H9 (cell line): ENCODE results near the gene SPRED3. TPM values are rescaled to one million over a fixed set of nuclear protein-coding genes. Genes with fewer than 3 reads are reported as not detected.

ENCODE experiments used
- DNase-seq: peaks from one replicate; pipeline ENCODE4 v3.0.0-alpha.2; 2017
- H2AFZ ChIP-seq: one replicate; pipeline ENCODE4 v1.6.1; 2013; ENCODE audit warnings: mild to moderate bottlenecking, low read length, control low read depth, moderate library complexity
- H2AK5ac ChIP-seq: 2 replicates; pipeline ENCODE4 v1.6.1; 2013; ENCODE audit warnings: low read length, control low read depth, mixed read lengths; ENCODE audit not compliant: insufficient read length
- H2BK120ac ChIP-seq: one replicate; pipeline ENCODE4 v1.6.1; 2013; ENCODE audit warnings: low read depth, mild to moderate bottlenecking, low read length, control low read depth, inconsistent platforms; ENCODE audit not compliant: poor library complexity, severe bottlenecking
- H2BK12ac ChIP-seq: 2 replicates; pipeline ENCODE4 v1.6.1; 2013; ENCODE audit warnings: low read length, control low read depth, mixed read lengths, low read depth; ENCODE audit not compliant: insufficient read length
- H2BK15ac ChIP-seq: 2 replicates; pipeline ENCODE4 v1.6.1; 2013; ENCODE audit warnings: low read depth, low read length, control low read depth
- H2BK20ac ChIP-seq: one replicate; pipeline ENCODE4 v1.6.1; 2013; ENCODE audit warnings: low read depth, mild to moderate bottlenecking, low read length, control low read depth, inconsistent platforms; ENCODE audit not compliant: poor library complexity, severe bottlenecking
- H2BK5ac ChIP-seq: 2 replicates; pipeline ENCODE4 v1.6.1; 2013; ENCODE audit warnings: low read length, control low read depth, mixed read lengths; ENCODE audit not compliant: insufficient read length
- H3K14ac ChIP-seq: 2 replicates; pipeline ENCODE4 v1.6.1; 2013; ENCODE audit warnings: low read length, control low read depth; ENCODE audit not compliant: insufficient read depth
- H3K18ac ChIP-seq: 2 replicates; pipeline ENCODE4 v1.6.1; 2013; ENCODE audit warnings: low read depth, mild to moderate bottlenecking, mixed read lengths, low read length, control low read depth; ENCODE audit not compliant: insufficient read length
- H3K23ac ChIP-seq: 2 replicates; pipeline ENCODE4 v1.6.1; 2013; ENCODE audit warnings: low read length, control low read depth, mixed read lengths, low read depth; ENCODE audit not compliant: insufficient read length
- H3K23me2 ChIP-seq: 2 replicates; pipeline ENCODE4 v1.6.1; 2013; ENCODE audit warnings: low read depth, mild to moderate bottlenecking, mixed read lengths, low read length, control low read depth; ENCODE audit not compliant: insufficient read length, poor library complexity, severe bottlenecking
- H3K27ac ChIP-seq: 2 replicates; pipeline ENCODE4 v1.5.1; 2013; ENCODE audit warnings: low read length, control low read depth, mixed read lengths, low read depth; ENCODE audit not compliant: insufficient read length
- H3K27me3 ChIP-seq: 2 replicates; pipeline ENCODE4 v1.6.1; 2013; ENCODE audit warnings: low read length, control low read depth, inconsistent platforms; ENCODE audit not compliant: insufficient read depth
- H3K4ac ChIP-seq: 2 replicates; pipeline ENCODE4 v1.6.1; 2013; ENCODE audit warnings: low read depth, mild to moderate bottlenecking, control low read depth, inconsistent platforms, low read length, moderate library complexity
- H3K4me1 ChIP-seq: 2 replicates; pipeline ENCODE4 v1.6.1; 2013; ENCODE audit warnings: low read length, control low read depth, inconsistent platforms; ENCODE audit not compliant: insufficient read depth
- H3K4me2 ChIP-seq: 2 replicates; pipeline ENCODE4 v1.6.1; 2013; ENCODE audit warnings: low read length, control low read depth, mixed read lengths; ENCODE audit not compliant: insufficient read length, insufficient read depth
- H3K56ac ChIP-seq: 2 replicates; pipeline ENCODE4 v1.6.1; 2013; ENCODE audit warnings: low read depth, mild to moderate bottlenecking, mixed read lengths, low read length, control low read depth; ENCODE audit not compliant: insufficient read length
- H3K79me1 ChIP-seq: 2 replicates; pipeline ENCODE4 v1.6.1; 2013; ENCODE audit warnings: low read depth, mild to moderate bottlenecking, moderate library complexity, low read length, control low read depth, inconsistent platforms; ENCODE audit not compliant: insufficient read depth, poor library complexity, severe bottlenecking
- H3K79me2 ChIP-seq: 2 replicates; pipeline ENCODE4 v1.6.1; 2013; ENCODE audit warnings: low read length, control low read depth, inconsistent platforms; ENCODE audit not compliant: insufficient read depth
- H3K9ac ChIP-seq: 2 replicates; pipeline ENCODE4 v1.6.1; 2013; ENCODE audit warnings: low read length, control low read depth, mixed read lengths; ENCODE audit not compliant: insufficient read length; ENCODE audit errors: extremely low read depth
- H3K9me3 ChIP-seq: one replicate; pipeline ENCODE4 v1.6.1; 2013; ENCODE audit warnings: low read depth, low read length, inconsistent platforms; ENCODE audit not compliant: control insufficient read depth
- H3T11ph ChIP-seq: one replicate; pipeline ENCODE4 v1.6.1; 2013; ENCODE audit warnings: mild to moderate bottlenecking, low read length, control low read depth, inconsistent platforms
- H4K20me1 ChIP-seq: one replicate; pipeline ENCODE4 v1.6.1; 2013; ENCODE audit not compliant: control insufficient read depth, insufficient read length, insufficient read depth
- H4K5ac ChIP-seq: 2 replicates; pipeline ENCODE4 v1.6.1; 2013; ENCODE audit warnings: low read depth, mild to moderate bottlenecking, mixed read lengths, low read length, control low read depth; ENCODE audit not compliant: insufficient read length
- H4K8ac ChIP-seq: replicated peaks from 2 replicates; pipeline ENCODE4 v1.6.1; 2013; ENCODE audit warnings: low read length, control low read depth, mixed read lengths, low read depth; ENCODE audit not compliant: insufficient read length
- H4K91ac ChIP-seq: 2 replicates; pipeline ENCODE4 v1.6.1; 2013; ENCODE audit warnings: low read depth, mild to moderate bottlenecking, moderate library complexity, mixed read lengths, low read length, control low read depth; ENCODE audit not compliant: insufficient read length
- H3K27ac Mint-ChIP-seq, 3 experiments: 2 replicates in 2 of 3; 3 replicates in 1 of 3; pipeline ENCODE4 v1.8.0; 2020 to 2021; ENCODE audit warnings: mixed read lengths in 3 of 3, mild to moderate bottlenecking in 1 of 3, moderate library complexity in 1 of 3
- H3K27me3 Mint-ChIP-seq: 2 replicates; pipeline ENCODE4 v1.8.0; 2021; ENCODE audit warnings: low read depth, mild to moderate bottlenecking, moderate library complexity, mixed read lengths
- H3K36me3 Mint-ChIP-seq, 3 experiments: 2 replicates in 2 of 3; 3 replicates in 1 of 3; pipeline ENCODE4 v1.8.0; 2020 to 2021; ENCODE audit warnings: low read depth in 3 of 3, mixed read lengths in 3 of 3; ENCODE audit not compliant: insufficient read depth in 1 of 3
- H3K4me1 Mint-ChIP-seq, 2 experiments: 2 replicates each; pipeline ENCODE4 v1.8.0; 2020; ENCODE audit warnings: mixed read lengths in 2 of 2
- H3K4me3 Mint-ChIP-seq, 2 experiments: 2 replicates in 1 of 2; 3 replicates in 1 of 2; pipeline ENCODE4 v1.8.0; 2020 to 2021; ENCODE audit warnings: mild to moderate bottlenecking in 2 of 2, mixed read lengths in 2 of 2, moderate library complexity in 1 of 2
- H3K9me3 Mint-ChIP-seq, 2 experiments: 2 replicates in 1 of 2; 3 replicates in 1 of 2; pipeline ENCODE4 v1.8.0; 2020; ENCODE audit warnings: mild to moderate bottlenecking in 2 of 2, mixed read lengths in 2 of 2, moderate library complexity in 1 of 2
- WGBS: extraction: QIAGEN DNeasy Blood & Tissue Kit; methylation state at CpG from one replicate; pipeline ENCODE4 v1.1.7; 2013; ENCODE audit warnings: missing lambda C conversion rate, low lambda C conversion rate, mixed read lengths; ENCODE audit not compliant: insufficient read length; ENCODE audit errors: extremely low coverage; 5-methylcytosine and 5-hydroxymethylcytosine counted together
- total RNA-seq: library from RNA; stranded (reverse); gene quantifications from 2 replicates; pipeline ENCODE4 v1.2.1, GENCODE V29; 2021
- TF ChIP-seq, protein P1 (sequence below): fragments of 200-600 bp; sonication (generic); conservative IDR thresholded peaks from 3 replicates; pipeline ENCODE4 v1.8.0; 2021; ENCODE audit warnings: antibody characterized with exemption, mild to moderate bottlenecking

The SPRED3 gene
- total RNA-seq, 1 experiment from 2014 or later: 16.4 TPM

DNA sequence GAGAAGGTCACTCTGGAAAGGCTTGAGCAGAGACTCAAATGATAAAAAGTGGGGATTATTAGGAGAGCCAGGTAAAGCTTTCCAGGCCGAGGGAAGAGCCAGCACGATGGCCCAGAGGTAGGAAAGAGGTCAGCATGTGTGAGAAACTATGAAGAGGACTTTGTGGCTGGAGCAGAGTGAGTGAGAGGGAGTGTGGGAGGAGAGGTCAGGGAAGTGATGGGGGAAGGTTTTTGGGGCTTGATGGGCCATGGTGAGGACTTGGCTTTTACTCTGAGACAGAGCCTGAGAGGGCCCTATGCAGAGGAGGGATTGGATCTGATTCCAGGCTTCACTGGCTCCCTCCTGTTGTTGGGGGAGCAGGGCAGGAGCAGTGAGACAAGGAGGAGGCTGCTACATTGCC lies 47.6 kb upstream of the SPRED3 start:
- Histone ChIP-seq H3K79me2 (no peaks in the 10 kb centered on the region), H4K8ac (no peak overlapping the region), H3K27me3 (no peaks in the 10 kb centered on the region), H2BK15ac (no peak overlapping the region), H2BK20ac (no peak overlapping the region), H4K20me1 (no peaks in the 10 kb centered on the region), H4K91ac (no peak overlapping the region), H3K23me2 (peaks cover 11% of the 10 kb centered on the region), H3K27ac (no peak overlapping the region), H3K23ac (no peak overlapping the region), H3K4me2 (no peak overlapping the region), H2BK5ac (no peak overlapping the region), H3K4ac (no peak overlapping the region), H2BK120ac (no peak overlapping the region), H3K56ac (no peak overlapping the region), H3K14ac (no peak overlapping the region), H3K9me3 (no peaks in the 10 kb centered on the region), H2AK5ac (no peak overlapping the region), H2AFZ (no peak overlapping the region), H4K5ac (no peak overlapping the region), H2BK12ac (no peak overlapping the region), H3K4me1 (peaks cover 3% of the 10 kb centered on the region; the same call in 1 of the 2 replicates), H3K18ac (no peak overlapping the region), H3K9ac (no peak overlapping the region), H3T11ph (no peak overlapping the region), H3K79me1 (no peaks in the 10 kb centered on the region)
- TF ChIP-seq, protein P1, sequence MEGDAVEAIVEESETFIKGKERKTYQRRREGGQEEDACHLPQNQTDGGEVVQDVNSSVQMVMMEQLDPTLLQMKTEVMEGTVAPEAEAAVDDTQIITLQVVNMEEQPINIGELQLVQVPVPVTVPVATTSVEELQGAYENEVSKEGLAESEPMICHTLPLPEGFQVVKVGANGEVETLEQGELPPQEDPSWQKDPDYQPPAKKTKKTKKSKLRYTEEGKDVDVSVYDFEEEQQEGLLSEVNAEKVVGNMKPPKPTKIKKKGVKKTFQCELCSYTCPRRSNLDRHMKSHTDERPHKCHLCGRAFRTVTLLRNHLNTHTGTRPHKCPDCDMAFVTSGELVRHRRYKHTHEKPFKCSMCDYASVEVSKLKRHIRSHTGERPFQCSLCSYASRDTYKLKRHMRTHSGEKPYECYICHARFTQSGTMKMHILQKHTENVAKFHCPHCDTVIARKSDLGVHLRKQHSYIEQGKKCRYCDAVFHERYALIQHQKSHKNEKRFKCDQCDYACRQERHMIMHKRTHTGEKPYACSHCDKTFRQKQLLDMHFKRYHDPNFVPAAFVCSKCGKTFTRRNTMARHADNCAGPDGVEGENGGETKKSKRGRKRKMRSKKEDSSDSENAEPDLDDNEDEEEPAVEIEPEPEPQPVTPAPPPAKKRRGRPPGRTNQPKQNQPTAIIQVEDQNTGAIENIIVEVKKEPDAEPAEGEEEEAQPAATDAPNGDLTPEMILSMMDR: no peak
- DNase-seq: no peak
- H3K9me3 Mint-ChIP-seq: no peaks in the 10 kb centered on the region
- H3K36me3 Mint-ChIP-seq: no peaks in the 10 kb centered on the region; a peak in 1 of 7 replicates
- H3K27me3 Mint-ChIP-seq: no peaks in the 10 kb centered on the region
- no peak overlapping the region for H3K4me3 Mint-ChIP-seq
- peaks cover 15 to 18% of the 10 kb centered on the region in 2 experiments for H3K4me1 Mint-ChIP-seq
- no peak overlapping the region; a peak in 1 of 7 replicates for H3K27ac Mint-ChIP-seq
- no CpG with 5 or more reads among the region's 2 CpGs for WGBS
